ENCODE results near the gene U2SURP. TPM values are rescaled to one million over a fixed set of nuclear protein-coding genes. Genes with fewer than 3 reads are reported as not detected.

The U2SURP gene
- total RNA-seq, 1 experiment from 2014 or later: 125 TPM

DNA sequence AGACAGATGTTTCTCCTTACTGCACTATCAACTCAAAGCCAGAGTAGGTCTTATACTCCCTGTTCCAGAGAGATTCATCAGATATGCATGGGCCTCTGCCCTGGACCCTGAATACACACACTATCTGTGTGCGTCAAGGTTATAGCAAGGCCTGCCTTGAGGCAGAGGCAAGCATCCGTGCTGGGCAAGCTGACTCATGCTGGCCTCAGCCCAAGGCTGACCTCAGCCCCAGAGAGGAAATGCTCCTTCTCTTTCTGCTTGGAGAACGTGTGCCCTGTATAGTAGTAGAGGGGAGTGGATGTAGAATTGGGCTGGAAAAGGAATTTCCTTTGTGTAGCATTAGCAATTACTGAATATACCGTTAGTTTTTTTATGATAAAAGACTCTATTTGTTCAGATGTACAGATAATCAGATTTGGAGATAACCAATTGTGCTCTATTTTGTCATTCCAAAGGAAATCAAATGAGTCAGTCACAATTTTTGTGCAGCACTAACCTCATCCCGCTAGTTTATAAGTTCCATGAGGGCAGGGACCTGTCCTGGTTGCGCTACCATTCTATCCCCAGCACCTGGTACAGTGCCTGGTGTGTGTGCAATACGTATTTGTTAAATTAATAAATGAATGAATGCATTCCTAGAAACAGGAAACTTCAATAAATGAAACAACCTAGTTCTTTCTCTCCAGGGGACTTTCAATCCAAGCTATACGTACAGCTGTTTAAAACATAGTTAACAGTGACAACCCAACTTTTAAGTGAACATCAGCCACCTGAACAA is 24.6 kb upstream of the U2SURP start:
- Mint-ChIP-seq H3K27ac (ENCODE audit: unreplicated experiment) (no peak overlapping the region), H3K4me3 (ENCODE audit: unreplicated experiment) (no peak overlapping the region), H3K4me1 (ENCODE audit: low read depth, unreplicated experiment) (no peaks in the 10 kb centered on the region), H3K36me3 (ENCODE audit: insufficient read depth, unreplicated experiment) (no peaks in the 10 kb centered on the region), H3K9me3 (ENCODE audit: unreplicated experiment) (no peaks in the 10 kb centered on the region), H3K27me3 (ENCODE audit: insufficient read depth, unreplicated experiment) (peaks cover 18% of the 10 kb centered on the region)
- Histone ChIP-seq H3K27me3 (replicated peaks; ENCODE audit: control insufficient read depth, insufficient read depth, low read length) (no peaks in the 10 kb centered on the region), H3K36me3 (ENCODE audit: control insufficient read depth, insufficient read depth, low read length) (no peaks in the 10 kb centered on the region), H3K4me1 (no peaks in the 10 kb centered on the region), H3K9me3 (no peaks in the 10 kb centered on the region), H3K4me3 (ENCODE audit: low read depth, low read length) (no peak overlapping the region)
- intact Hi-C loops (cut with micrococcal nuclease; ENCODE audit: unreplicated experiment): no loop called here
- TF ChIP-seq, protein P1, sequence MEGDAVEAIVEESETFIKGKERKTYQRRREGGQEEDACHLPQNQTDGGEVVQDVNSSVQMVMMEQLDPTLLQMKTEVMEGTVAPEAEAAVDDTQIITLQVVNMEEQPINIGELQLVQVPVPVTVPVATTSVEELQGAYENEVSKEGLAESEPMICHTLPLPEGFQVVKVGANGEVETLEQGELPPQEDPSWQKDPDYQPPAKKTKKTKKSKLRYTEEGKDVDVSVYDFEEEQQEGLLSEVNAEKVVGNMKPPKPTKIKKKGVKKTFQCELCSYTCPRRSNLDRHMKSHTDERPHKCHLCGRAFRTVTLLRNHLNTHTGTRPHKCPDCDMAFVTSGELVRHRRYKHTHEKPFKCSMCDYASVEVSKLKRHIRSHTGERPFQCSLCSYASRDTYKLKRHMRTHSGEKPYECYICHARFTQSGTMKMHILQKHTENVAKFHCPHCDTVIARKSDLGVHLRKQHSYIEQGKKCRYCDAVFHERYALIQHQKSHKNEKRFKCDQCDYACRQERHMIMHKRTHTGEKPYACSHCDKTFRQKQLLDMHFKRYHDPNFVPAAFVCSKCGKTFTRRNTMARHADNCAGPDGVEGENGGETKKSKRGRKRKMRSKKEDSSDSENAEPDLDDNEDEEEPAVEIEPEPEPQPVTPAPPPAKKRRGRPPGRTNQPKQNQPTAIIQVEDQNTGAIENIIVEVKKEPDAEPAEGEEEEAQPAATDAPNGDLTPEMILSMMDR (IDR thresholded peaks at IDR 0.05; ENCODE audit: insufficient read depth in 1 of 2, low read depth in 1 of 2, low read length in 1 of 2, severe bottlenecking in 1 of 2, unreplicated experiment in 1 of 2): no peak
- DNase-seq: no peak
- ChIA-PET POLR2A (no interaction called here), CTCF (no interaction called here)
- no TSS peak for BruUV-seq (replicated peaks)

DNA sequence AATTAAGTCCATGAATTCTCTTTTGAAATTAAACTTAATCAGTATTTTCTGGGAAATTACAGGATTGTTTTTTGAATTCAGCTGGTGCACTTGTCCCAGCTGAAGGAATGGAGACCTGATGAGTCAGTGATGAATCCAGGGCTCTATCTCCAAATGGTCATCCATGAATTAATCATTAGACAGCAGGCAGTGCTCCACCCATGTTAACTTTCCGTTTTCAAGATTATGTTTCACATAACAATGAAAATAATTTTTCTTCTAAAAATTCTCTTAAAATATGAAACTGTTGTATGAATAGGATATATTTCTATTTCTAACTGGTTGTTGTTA is 24.0 kb upstream of the U2SURP start:
- intact Hi-C loops (cut with micrococcal nuclease; ENCODE audit: unreplicated experiment): no loop called here
- H3K9me3 ChIP-seq: no peaks in the 10 kb centered on the region
- no peaks in the 10 kb centered on the region for H3K27me3 ChIP-seq (replicated peaks; ENCODE audit: control insufficient read depth, insufficient read depth, low read length)
- ChIA-PET POLR2A (no interaction called here), CTCF (no interaction called here)
- H3K27me3 Mint-ChIP-seq (ENCODE audit: insufficient read depth, unreplicated experiment): peaks cover 18% of the 10 kb centered on the region
- H3K4me1 ChIP-seq: no peaks in the 10 kb centered on the region
- no peaks in the 10 kb centered on the region for H3K36me3 ChIP-seq (ENCODE audit: control insufficient read depth, insufficient read depth, low read length)
- H3K4me3 Mint-ChIP-seq (ENCODE audit: unreplicated experiment): no peak overlapping the region
- H3K9me3 Mint-ChIP-seq (ENCODE audit: unreplicated experiment): no peaks in the 10 kb centered on the region
- H3K4me3 ChIP-seq (ENCODE audit: low read depth, low read length): no peak overlapping the region
- no peaks in the 10 kb centered on the region for H3K36me3 Mint-ChIP-seq (ENCODE audit: insufficient read depth, unreplicated experiment)
- BruUV-seq (replicated peaks): no TSS peak
- TF ChIP-seq, protein P1 (IDR thresholded peaks at IDR 0.05; ENCODE audit: insufficient read depth in 1 of 2, low read depth in 1 of 2, low read length in 1 of 2, severe bottlenecking in 1 of 2, unreplicated experiment in 1 of 2): no peak
- no peak for DNase-seq
- H3K27ac Mint-ChIP-seq (ENCODE audit: unreplicated experiment): no peak overlapping the region
- H3K4me1 Mint-ChIP-seq (ENCODE audit: low read depth, unreplicated experiment): no peaks in the 10 kb centered on the region

DNA sequence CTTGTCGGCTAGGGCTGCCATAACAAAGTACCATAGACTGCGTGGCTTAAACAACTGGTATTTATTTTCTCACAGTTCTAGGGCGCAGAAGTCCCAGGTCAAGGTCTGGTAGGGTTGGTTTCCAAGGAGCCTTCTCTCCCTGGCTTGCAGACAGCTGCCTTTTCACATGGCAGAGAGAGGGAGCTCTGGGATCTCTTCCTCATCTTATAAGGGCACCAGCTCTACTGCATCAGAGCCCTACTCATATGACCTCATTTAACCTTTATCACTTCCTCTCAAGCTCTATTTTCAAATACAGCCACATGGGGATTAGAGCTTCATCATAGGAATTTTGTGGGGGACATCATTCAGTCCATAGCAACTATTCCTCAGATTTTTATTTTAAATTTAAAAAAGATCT is 20.3 kb upstream of the U2SURP start:
- no peaks in the 10 kb centered on the region for H3K4me1 ChIP-seq
- Mint-ChIP-seq H3K36me3 (ENCODE audit: insufficient read depth, unreplicated experiment) (no peaks in the 10 kb centered on the region), H3K4me1 (ENCODE audit: low read depth, unreplicated experiment) (no peaks in the 10 kb centered on the region), H3K27me3 (ENCODE audit: insufficient read depth, unreplicated experiment) (peaks cover 14% of the 10 kb centered on the region), H3K27ac (ENCODE audit: unreplicated experiment) (no peak overlapping the region), H3K9me3 (ENCODE audit: unreplicated experiment) (no peaks in the 10 kb centered on the region), H3K4me3 (ENCODE audit: unreplicated experiment) (no peak overlapping the region)
- DNase-seq: no peak
- POLR2A ChIA-PET: no interaction called here
- no peaks in the 10 kb centered on the region for H3K36me3 ChIP-seq (ENCODE audit: control insufficient read depth, insufficient read depth, low read length)
- H3K27me3 ChIP-seq (replicated peaks; ENCODE audit: control insufficient read depth, insufficient read depth, low read length): no peaks in the 10 kb centered on the region
- no TSS peak for BruUV-seq (replicated peaks)
- CTCF ChIA-PET: no interaction called here
- intact Hi-C loops (cut with micrococcal nuclease; ENCODE audit: unreplicated experiment): no loop called here
- TF ChIP-seq, protein P1 (IDR thresholded peaks at IDR 0.05; ENCODE audit: insufficient read depth in 1 of 2, low read depth in 1 of 2, low read length in 1 of 2, severe bottlenecking in 1 of 2, unreplicated experiment in 1 of 2): no peak
- H3K4me3 ChIP-seq (ENCODE audit: low read depth, low read length): no peak overlapping the region
- H3K9me3 ChIP-seq: no peaks in the 10 kb centered on the region

Measured in Caco-2 (cell line).